Karpas-422 (cell line): ENCODE data around the gene IL25. TPM values are rescaled to one million over a fixed set of nuclear protein-coding genes. Genes with fewer than 3 reads are reported as not detected.
"Not testable (repeated sequence)": the region's sequence is repeated elsewhere in the genome, so short reads cannot be mapped to it uniquely, and the experiment has no call there.

Source experiments
- DNase-seq: peaks from one replicate; pipeline ENCODE4 v3.0.0-alpha.2; 2015
- H2AFZ ChIP-seq: fragments of 200-600 bp; sonication (generic); 2 replicates; pipeline ENCODE4 v1.6.1; 2014; ENCODE audit warnings: antibody characterized with exemption, low read length, mixed read lengths
- H3K27ac ChIP-seq: fragments of 200-600 bp; sonication (generic); 2 replicates; pipeline ENCODE4 v1.5.1; 2014; ENCODE audit warnings: mild to moderate bottlenecking, low read length, moderate library complexity
- H3K27me3 ChIP-seq: fragments of 200-600 bp; sonication (generic); 2 replicates; pipeline ENCODE4 v1.6.1; 2014; ENCODE audit warnings: low read length, mixed read lengths
- H3K36me3 ChIP-seq: fragments of 200-600 bp; sonication (generic); 2 replicates; pipeline ENCODE4 v1.6.1; 2014; ENCODE audit warnings: low read length, mixed read lengths; ENCODE audit not compliant: insufficient read depth
- H3K4me1 ChIP-seq: fragments of 200-600 bp; sonication (generic); 2 replicates; pipeline ENCODE4 v1.6.1; 2014; ENCODE audit warnings: mild to moderate bottlenecking, low read length, mixed read lengths
- H3K4me2 ChIP-seq: fragments of 200-600 bp; sonication (generic); 2 replicates; pipeline ENCODE4 v1.6.1; 2014; ENCODE audit warnings: low read length, low read depth, mild to moderate bottlenecking; ENCODE audit not compliant: poor library complexity, severe bottlenecking
- H3K4me3 ChIP-seq: fragments of 200-600 bp; sonication (generic); 2 replicates; pipeline ENCODE4 v1.5.1; 2014; ENCODE audit warnings: mild to moderate bottlenecking, antibody characterized with exemption, low read length, mixed read lengths
- H3K79me2 ChIP-seq: fragments of 200-600 bp; sonication (generic); 2 replicates; pipeline ENCODE4 v1.6.1; 2014; ENCODE audit warnings: mild to moderate bottlenecking, low read length, mixed read lengths
- H3K9ac ChIP-seq: fragments of 200-600 bp; sonication (generic); 2 replicates; pipeline ENCODE4 v1.6.0; 2014; ENCODE audit warnings: low read length
- H3K9me2 ChIP-seq: fragments of 200-600 bp; sonication (generic), shearing (Covaris generic); replicated peaks from 2 replicates; pipeline ENCODE4 v1.6.0; 2014; ENCODE audit warnings: mild to moderate bottlenecking, low read length, moderate library complexity; ENCODE audit not compliant: insufficient read depth
- H3K9me3 ChIP-seq: fragments of 300-700, 200-600 bp; sonication (generic); 2 replicates; pipeline ENCODE4 v1.6.1; 2014; ENCODE audit warnings: low read length, mixed read lengths
- H4K20me1 ChIP-seq: fragments of 200-600 bp; sonication (generic); 2 replicates; pipeline ENCODE4 v1.6.1; 2014; ENCODE audit warnings: mild to moderate bottlenecking, antibody characterized with exemption, low read length, low read depth; ENCODE audit not compliant: insufficient read depth
- total RNA-seq: library from RNA; depleted of rRNA; stranded (reverse); fragments of >200 nt; shearing (Covaris generic); gene quantifications from 2 replicates; pipeline ENCODE4 v1.2.3, GENCODE V29; 2014; ENCODE audit warnings: low replicate concordance

IL25 gene
- total RNA-seq, 1 experiment from 2014 or later, result not detected

DNA sequence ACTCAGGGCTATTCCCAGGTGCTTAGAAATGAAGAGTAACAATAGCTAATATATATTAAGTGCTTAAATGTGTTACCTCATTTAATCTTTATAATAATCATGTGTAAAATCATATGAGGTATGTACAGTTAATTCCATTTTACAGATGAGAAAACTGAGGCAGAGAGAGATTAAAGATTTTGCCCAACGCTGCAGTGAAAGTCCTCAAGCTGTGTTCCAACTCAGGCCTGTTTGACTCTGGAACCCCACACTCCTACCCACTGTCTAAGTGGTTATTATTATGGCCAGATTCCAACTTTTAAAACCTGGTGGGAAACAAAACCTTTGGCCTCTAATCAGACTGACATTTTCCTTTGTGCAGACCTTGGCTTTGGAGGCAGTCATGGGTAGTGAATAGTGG is 14.4 kb downstream of the IL25 start:
- Histone ChIP-seq H3K4me1 (no peaks in the 10 kb centered on the region), H3K9me3 (no peaks in the 10 kb centered on the region), H3K36me3 (no peaks in the 10 kb centered on the region), H3K4me3 (no peak overlapping the region), H3K79me2 (no peaks in the 10 kb centered on the region), H2AFZ (no peak overlapping the region), H3K9ac (no peak overlapping the region), H4K20me1 (no peaks in the 10 kb centered on the region), H3K9me2 (no peaks in the 10 kb centered on the region), H3K27me3 (no peaks in the 10 kb centered on the region), H3K4me2 (no peak overlapping the region), H3K27ac (no peak overlapping the region)
- DNase-seq, result no peak

- H3K27ac ChIP-seq, result no peak overlapping the region
- no peak overlapping the region for H3K9ac ChIP-seq
- no peaks in the 10 kb centered on the region for H4K20me1 ChIP-seq
- H3K27me3 ChIP-seq, result no peaks in the 10 kb centered on the region
- no peaks in the 10 kb centered on the region for H3K79me2 ChIP-seq
- no peaks in the 10 kb centered on the region for H3K4me1 ChIP-seq
- no peaks in the 10 kb centered on the region for H3K9me2 ChIP-seq
- H3K4me3 ChIP-seq, result no peak overlapping the region
- H3K9me3 ChIP-seq, result no peaks in the 10 kb centered on the region
- H2AFZ ChIP-seq, result no peak overlapping the region
- DNase-seq, result no peak
- H3K4me2 ChIP-seq, result no peak overlapping the region
- no peaks in the 10 kb centered on the region for H3K36me3 ChIP-seq
Measured at GRCh38 chr14:23387916-23388882, 15.6 kb downstream of the IL25 start.

- Histone ChIP-seq H3K9ac (no peak overlapping the region), H3K36me3 (no peaks in the 10 kb centered on the region), H3K9me3 (no peaks in the 10 kb centered on the region), H3K27me3 (no peaks in the 10 kb centered on the region), H3K27ac (no peak overlapping the region), H3K79me2 (no peaks in the 10 kb centered on the region), H4K20me1 (no peaks in the 10 kb centered on the region), H3K9me2 (no peaks in the 10 kb centered on the region), H2AFZ (no peak overlapping the region), H3K4me3 (no peak overlapping the region), H3K4me2 (no peak overlapping the region), H3K4me1 (no peaks in the 10 kb centered on the region)
- no peak for DNase-seq
Measured at GRCh38 chr14:23388996-23389395, 16.4 kb downstream of the IL25 start.

- Histone ChIP-seq H3K9me2 (no peaks in the 10 kb centered on the region), H3K4me3 (no peak overlapping the region), H3K27me3 (no peaks in the 10 kb centered on the region), H3K4me1 (no peaks in the 10 kb centered on the region), H3K9ac (no peak overlapping the region), H3K27ac (no peak overlapping the region), H4K20me1 (no peaks in the 10 kb centered on the region), H2AFZ (no peak overlapping the region), H3K9me3 (no peaks in the 10 kb centered on the region), H3K79me2 (no peaks in the 10 kb centered on the region), H3K36me3 (no peaks in the 10 kb centered on the region), H3K4me2 (no peak overlapping the region)
- no peak for DNase-seq
Measured at GRCh38 chr14:23389396-23389795, 16.8 kb downstream of the IL25 start.

DNA sequence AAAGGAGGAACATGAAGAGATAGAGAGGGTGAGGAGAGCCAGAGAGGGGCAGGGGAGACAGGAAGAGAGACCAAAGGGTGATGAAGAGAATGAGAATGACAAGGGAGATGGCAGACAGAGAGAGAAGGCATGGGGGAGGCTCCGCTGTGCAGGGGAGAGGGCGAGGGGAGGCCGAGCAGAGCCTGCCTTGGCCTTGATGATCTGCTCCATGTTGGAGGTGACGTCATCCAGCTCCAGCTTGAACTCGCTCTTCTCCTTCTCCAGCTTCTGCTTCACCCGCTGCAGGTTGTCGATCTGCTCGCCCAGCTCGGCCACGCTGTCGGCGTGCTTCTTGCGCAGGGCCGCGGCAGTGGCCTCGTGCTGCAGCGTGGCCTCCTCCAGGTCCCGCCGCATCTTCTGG is 17.3 kb downstream of the IL25 start:
- not testable (repeated sequence) for H3K4me1 ChIP-seq, H3K9me3 ChIP-seq, H3K9ac ChIP-seq, DNase-seq, H4K20me1 ChIP-seq, H2AFZ ChIP-seq, H3K4me2 ChIP-seq, H3K79me2 ChIP-seq, H3K9me2 ChIP-seq, H3K36me3 ChIP-seq, H3K27ac ChIP-seq, H3K4me3 ChIP-seq, H3K27me3 ChIP-seq

- no peak overlapping the region for H3K4me3 ChIP-seq
- no peaks in the 10 kb centered on the region for H3K79me2 ChIP-seq
- peaks cover 4% of the 10 kb centered on the region; the same call in 1 of the 2 replicates for H3K4me1 ChIP-seq
- no peak overlapping the region for H3K4me2 ChIP-seq
- H3K9me2 ChIP-seq, result no peaks in the 10 kb centered on the region
- H3K9ac ChIP-seq, result no peak overlapping the region
- no peak overlapping the region for H2AFZ ChIP-seq
- no peak overlapping the region for H3K27ac ChIP-seq
- H4K20me1 ChIP-seq, result no peaks in the 10 kb centered on the region
- H3K36me3 ChIP-seq, result no peaks in the 10 kb centered on the region
- no peaks in the 10 kb centered on the region for H3K27me3 ChIP-seq
- no peak for DNase-seq
- H3K9me3 ChIP-seq, result no peaks in the 10 kb centered on the region
Measured at GRCh38 chr14:23392613-23393012, 20.0 kb downstream of the IL25 start.

DNA sequence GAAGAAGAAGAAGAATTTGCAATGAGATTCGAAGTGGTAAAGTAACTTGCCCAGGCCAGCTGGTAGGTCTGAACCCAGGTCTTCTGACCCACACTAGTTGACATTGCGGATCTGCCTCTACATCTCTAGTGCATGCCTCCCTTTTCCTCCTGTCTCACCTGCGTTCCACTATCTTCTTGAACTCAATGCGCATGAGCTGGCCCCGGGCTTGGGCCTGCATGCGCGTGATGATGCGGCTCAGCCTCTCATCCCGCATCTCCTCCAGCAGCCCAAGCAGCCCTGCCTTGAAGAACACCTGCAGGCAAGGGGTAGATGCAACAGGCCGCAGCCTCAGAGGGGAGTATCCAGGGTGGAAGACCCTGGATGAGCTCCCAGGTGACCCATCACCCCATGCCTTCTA is 23.5 kb downstream of the IL25 start:
- Histone ChIP-seq H3K4me3 (no peak overlapping the region), H3K27ac (no peak overlapping the region), H3K27me3 (no peaks in the 10 kb centered on the region), H3K9ac (no peak overlapping the region), H4K20me1 (no peaks in the 10 kb centered on the region), H3K4me1 (peaks cover 4% of the 10 kb centered on the region; the same call in 1 of the 2 replicates), H3K79me2 (no peaks in the 10 kb centered on the region), H3K36me3 (no peaks in the 10 kb centered on the region), H3K9me3 (no peaks in the 10 kb centered on the region), H3K9me2 (no peaks in the 10 kb centered on the region), H3K4me2 (no peak overlapping the region), H2AFZ (no peak overlapping the region)
- no peak for DNase-seq

GRCh38 chr14:23396781-23397407 is 24.3 kb downstream of the IL25 start:
- Histone ChIP-seq H3K4me3 (no peak overlapping the region), H2AFZ (no peak overlapping the region), H3K9ac (no peak overlapping the region), H3K27me3 (no peaks in the 10 kb centered on the region), H3K4me1 (peaks cover 4% of the 10 kb centered on the region; the same call in 1 of the 2 replicates), H3K36me3 (no peaks in the 10 kb centered on the region), H3K79me2 (no peaks in the 10 kb centered on the region), H3K4me2 (no peak overlapping the region), H3K9me2 (no peaks in the 10 kb centered on the region), H3K9me3 (no peaks in the 10 kb centered on the region), H3K27ac (no peak overlapping the region), H4K20me1 (no peaks in the 10 kb centered on the region)
- no peak for DNase-seq
